Raji (cell line): ENCODE results near the gene SSTR4.

Experiments
- POLR2A ChIP-seq: IDR thresholded peaks from 2 replicates; pipeline ENCODE4 v1.6.1; 2011; ENCODE audit warnings: low read depth, low read length, control low read depth; ENCODE audit not compliant: insufficient read depth

Gene SSTR4

DNA sequence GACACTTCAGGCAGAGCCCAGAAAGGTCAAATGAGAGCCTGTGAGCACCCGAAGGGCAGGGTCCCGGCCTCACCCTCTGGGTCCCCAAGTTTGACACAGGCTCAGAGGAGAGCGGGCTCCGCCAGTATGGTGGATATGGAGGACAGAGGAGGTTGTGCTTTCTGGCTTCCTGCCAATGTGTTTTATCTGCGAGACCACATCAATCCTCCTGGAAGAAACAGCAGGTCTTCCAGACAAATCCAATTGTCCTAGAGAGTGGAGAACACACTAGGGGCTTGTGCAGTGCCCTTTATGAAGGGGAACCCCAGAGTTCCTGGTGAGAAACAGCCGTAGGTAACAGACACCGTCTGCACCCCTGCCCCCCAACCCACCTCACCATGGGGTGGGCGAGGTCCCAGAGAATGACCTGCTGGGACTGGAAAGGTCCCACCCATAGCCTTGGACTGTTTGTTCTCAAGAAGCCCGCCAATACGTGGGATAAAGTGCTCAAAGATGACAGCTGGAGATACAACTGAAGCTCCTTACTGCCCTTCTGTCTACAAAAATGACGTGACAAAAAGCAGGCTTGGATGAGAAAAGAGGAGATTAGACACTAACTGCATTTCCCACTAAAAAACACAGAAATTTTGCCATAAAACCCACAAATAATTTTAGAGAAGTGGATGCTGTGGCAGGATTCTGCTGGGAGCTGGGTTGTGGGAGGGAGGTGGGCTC lies 23.9 kb upstream of the SSTR4 start:
- TF ChIP-seq POLR2A: no peak

GRCh38 chr20:23013429-23013828 lies 21.7 kb upstream of the SSTR4 start:
- TF ChIP-seq POLR2A: no peak

DNA sequence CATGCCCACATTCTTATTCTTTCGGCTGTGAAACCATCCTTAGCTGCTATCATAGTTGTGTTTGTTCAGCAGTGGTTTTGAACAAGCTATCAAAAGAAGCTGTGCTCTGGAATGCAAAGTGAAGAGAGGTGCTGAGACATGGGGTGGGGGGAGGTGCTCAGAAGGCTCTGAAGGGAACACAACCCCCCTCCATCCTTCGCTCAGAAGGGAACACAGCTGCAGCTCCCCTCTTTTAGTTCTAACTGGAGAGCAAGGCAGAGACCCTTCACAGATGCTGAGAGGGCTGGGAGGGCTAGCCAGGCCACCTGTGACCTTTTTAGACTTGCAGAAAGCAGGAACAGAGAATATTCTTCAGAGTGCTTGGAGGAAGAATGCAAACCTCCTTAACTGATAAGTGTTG lies 17.6 kb upstream of the SSTR4 start:
- no peak for TF ChIP-seq POLR2A

DNA sequence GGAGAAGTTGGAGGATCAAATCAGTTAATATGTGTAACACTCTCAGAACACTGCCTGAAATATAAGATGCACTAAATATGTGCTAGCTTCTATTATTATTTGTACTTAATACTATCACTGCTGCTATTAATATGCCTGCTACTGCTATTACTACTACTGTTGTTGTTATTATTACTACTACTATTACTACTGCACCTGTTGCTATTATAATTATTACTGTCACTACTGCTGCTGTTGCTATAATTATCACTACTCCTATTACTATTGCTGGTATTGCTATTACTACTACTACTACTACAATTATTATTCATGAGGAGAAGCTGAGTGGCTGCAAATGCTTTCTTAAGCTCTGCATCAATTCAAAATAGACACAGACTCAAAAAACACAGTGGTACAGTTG lies 16.7 kb upstream of the SSTR4 start:
- no peak for TF ChIP-seq POLR2A

GRCh38 chr20:23018941-23019340 lies 16.2 kb upstream of the SSTR4 start:
- no peak for TF ChIP-seq POLR2A

GRCh38 chr20:23019403-23019802 lies 15.7 kb upstream of the SSTR4 start:
- TF ChIP-seq POLR2A: no peak

- no peak for TF ChIP-seq POLR2A
Observed at GRCh38 chr20:23020230-23021018, 14.7 kb upstream of the SSTR4 start.

DNA sequence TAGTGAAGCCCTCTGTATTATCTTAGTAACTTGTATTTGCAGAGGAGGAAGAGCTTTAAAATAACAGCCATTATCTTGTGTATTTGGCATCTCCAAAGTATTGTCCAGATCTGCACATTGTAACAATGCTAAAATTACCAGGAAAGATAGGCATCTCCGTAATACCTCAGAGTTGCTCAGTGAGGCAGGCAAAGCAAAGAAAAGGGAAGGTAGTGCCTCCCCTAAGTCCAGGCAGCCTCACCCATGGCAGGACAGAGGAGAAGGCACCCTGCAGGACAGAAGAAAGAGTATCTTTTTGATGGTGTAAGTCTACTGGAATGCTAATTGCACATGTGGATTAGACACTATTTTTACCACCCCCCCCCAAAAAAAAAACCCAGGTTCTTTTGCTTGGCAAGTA lies 13.6 kb upstream of the SSTR4 start:
- TF ChIP-seq POLR2A: no peak

GRCh38 chr20:23021951-23022350 lies 13.2 kb upstream of the SSTR4 start:
- TF ChIP-seq POLR2A: no peak

GRCh38 chr20:23022849-23023248 lies 12.3 kb upstream of the SSTR4 start:
- TF ChIP-seq POLR2A: no peak

DNA sequence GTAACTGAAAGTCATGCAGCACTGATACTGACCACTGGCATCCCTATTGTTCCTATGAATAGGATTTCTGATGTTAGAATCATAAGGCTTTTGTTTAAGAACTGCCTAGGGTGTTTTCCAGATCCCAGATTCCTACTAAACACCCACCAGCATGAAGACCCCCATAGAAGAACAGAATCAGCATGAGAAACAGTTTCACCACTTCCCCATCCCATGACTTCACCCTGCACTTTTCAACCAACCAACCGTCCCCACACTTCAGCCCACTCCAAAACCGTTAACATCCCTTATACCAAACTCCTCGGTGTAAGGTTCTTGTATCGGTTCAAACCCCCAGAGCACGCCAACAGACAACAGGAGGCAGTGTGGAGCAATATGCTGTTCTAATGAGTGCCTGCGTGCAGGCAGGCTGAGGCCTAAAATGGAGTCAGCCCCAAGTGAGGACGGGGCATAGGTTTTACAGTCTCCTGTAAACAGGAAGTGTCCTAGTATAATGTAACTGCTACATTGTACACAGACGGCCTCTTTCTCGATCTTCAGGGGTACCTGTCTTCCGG lies 11.4 kb upstream of the SSTR4 start:
- TF ChIP-seq POLR2A: no peak

DNA sequence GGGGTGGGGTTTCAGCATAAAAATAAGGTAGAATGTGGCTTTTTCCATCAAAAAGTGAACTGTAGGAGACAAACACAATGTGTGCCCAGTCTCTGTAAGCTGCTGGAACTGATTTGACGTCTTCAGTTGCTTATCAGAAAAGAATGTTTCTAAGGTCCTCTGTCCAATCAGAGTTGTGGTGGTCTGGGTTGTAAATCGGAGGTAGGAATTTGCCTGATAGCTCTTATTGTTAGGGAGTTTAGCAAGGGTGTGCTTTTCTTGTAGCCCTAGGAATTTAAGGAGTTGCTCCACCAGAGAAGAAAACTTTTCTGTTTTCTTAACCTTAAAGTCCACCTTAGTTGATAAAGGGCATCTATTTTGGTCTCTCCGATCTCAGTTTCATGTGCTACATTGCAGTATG lies 10.4 kb upstream of the SSTR4 start:
- TF ChIP-seq POLR2A: no peak

- no peak for TF ChIP-seq POLR2A
Observed at GRCh38 chr20:23027721-23028120, 7.4 kb upstream of the SSTR4 start.

DNA sequence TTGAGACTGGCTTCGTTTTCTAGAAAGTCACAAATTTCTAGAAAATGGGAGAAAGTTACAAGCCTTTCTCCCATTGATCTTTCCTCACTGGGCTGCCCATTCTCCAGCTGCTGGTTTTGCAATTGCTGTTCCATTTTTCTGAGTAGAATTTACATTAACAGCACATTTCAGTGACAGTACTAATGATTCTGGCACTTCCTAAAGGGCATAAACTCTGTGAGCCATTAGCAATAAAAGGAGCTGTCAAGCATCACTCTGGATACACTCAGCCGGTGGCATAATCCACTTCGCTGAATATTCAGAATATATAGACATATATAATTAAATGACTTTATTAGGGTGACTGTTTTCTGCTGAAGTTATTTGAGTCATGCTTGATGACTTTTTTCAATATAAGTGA lies 6.7 kb upstream of the SSTR4 start:
- no peak for TF ChIP-seq POLR2A

DNA sequence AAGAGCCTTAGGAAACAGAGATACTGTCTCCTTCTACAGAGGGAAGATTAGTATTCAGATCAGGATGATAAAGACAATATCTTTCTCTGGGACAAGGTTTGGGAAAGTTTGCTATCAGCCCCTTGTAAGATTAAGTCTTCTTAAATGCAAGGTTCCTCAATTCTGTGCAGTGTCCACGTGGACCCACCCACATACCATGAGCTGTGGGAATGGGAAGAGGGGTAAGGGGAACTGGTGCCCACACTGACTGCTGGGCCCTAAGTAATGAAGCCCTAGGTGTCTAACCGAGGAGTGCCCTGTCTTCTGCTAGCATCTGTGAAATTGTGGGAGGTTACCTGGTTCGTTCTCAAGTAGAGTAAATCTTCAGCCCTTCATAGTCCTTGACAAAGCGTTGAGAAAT lies 5.8 kb upstream of the SSTR4 start:
- no peak for TF ChIP-seq POLR2A

- no peak for TF ChIP-seq POLR2A
Observed at GRCh38 chr20:23031346-23031745, 3.8 kb upstream of the SSTR4 start.
